Choroid plexus epithelial cell (primary cell): ENCODE results near the gene MBNL3.

Source experiments
- DNase-seq: peaks from one replicate; pipeline ENCODE4 v3.0.0-alpha.2; 2010; ENCODE audit warnings: low read depth
- H3K4me3 ChIP-seq: 2 replicates; pipeline ENCODE4 v1.5.1; 2011; ENCODE audit warnings: low read depth, mild to moderate bottlenecking, control low read depth, low read length, moderate library complexity
- TF ChIP-seq, protein P1 (sequence below): conservative IDR thresholded peaks from 2 replicates; pipeline ENCODE4 v1.5.1; 2011; ENCODE audit warnings: low read depth, mild to moderate bottlenecking, control low read depth, inconsistent platforms, low read length, moderate library complexity

Gene MBNL3

DNA sequence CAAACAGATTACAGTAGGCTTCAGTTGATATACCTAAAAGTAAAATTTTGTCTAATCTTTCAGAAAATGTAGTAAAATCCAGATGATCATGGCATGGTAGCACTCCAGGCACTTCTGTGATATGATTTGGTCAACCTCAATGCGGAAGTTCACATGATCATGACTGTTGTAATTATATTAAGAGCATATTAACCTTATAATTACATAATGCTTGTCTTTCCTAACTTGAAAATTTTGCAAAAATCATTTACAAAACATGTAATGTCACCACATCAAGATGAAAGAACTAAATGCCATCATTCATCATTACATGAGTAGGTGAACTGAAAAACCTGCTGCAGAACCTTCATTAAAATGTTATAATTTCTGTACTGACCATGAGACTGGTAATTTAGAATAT is 88.1 kb downstream of the MBNL3 start:
- H3K4me3 ChIP-seq: no peak overlapping the region
- TF ChIP-seq, protein P1, sequence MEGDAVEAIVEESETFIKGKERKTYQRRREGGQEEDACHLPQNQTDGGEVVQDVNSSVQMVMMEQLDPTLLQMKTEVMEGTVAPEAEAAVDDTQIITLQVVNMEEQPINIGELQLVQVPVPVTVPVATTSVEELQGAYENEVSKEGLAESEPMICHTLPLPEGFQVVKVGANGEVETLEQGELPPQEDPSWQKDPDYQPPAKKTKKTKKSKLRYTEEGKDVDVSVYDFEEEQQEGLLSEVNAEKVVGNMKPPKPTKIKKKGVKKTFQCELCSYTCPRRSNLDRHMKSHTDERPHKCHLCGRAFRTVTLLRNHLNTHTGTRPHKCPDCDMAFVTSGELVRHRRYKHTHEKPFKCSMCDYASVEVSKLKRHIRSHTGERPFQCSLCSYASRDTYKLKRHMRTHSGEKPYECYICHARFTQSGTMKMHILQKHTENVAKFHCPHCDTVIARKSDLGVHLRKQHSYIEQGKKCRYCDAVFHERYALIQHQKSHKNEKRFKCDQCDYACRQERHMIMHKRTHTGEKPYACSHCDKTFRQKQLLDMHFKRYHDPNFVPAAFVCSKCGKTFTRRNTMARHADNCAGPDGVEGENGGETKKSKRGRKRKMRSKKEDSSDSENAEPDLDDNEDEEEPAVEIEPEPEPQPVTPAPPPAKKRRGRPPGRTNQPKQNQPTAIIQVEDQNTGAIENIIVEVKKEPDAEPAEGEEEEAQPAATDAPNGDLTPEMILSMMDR: no peak

DNA sequence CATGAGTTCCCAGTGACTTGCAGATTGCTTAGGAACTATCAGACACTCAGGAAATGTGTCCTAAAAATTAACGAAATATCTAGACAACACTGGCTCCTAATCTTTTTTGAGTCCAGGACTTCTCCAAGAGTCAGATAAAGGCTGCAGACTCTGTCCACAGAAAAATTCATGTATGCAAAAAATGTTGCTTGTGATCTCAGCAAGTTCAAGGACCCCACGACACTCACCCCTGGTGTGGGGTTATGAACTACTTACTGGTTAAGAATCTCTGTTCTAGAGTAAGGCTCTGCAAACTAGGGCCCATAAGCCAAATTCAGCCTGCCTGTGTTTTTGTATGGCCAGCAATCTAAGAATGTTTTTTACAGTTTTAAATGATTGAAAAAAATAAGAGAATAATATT is 93.2 kb downstream of the MBNL3 start:
- DNase-seq: no peak
- TF ChIP-seq, protein P1: no peak
- no peak overlapping the region for H3K4me3 ChIP-seq

More for the DNA sequence above, 88.1 kb downstream of the MBNL3 start:
- DNase-seq: no peak

DNA sequence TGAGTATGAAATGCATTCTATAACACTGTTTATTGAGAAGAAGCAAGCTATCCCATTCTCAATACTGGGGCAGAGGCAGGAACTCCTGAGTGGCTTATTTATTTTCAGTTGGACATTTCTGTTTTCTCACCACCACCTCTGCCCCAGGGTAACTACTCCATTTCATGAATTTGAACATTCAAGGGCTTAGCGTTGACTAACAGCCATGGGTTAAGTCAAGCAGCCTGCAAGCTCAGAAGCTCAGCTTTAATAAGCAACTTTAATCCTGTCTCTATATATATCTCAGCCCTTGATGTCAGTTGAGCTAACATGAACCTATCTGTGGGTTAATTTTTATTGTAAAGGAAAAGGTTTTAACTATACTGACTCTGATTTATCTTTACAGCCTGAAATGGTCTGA is 93.8 kb downstream of the MBNL3 start:
- TF ChIP-seq, protein P1: no peak
- no peak overlapping the region for H3K4me3 ChIP-seq
- no peak for DNase-seq

DNA sequence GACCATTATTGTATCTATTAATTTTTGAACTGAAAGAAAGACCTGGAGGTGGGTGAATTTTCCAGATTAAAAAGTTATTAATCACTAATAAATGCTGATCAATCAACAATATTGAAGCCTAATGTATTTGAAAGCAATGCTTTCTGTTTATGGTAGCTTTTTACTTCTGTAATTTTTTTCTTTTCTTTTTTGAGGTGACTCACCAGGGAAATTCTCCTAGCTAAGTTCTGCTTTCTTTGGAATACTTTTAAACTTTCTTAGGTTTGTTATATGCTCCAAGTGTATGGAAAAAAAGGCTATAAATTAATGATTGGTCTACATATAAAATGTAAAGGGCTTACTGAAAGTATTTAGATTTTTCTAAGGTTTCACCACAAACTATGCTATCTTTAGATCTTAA is 94.2 kb downstream of the MBNL3 start:
- DNase-seq: no peak
- TF ChIP-seq, protein P1: no peak
- H3K4me3 ChIP-seq: no peak overlapping the region

DNA sequence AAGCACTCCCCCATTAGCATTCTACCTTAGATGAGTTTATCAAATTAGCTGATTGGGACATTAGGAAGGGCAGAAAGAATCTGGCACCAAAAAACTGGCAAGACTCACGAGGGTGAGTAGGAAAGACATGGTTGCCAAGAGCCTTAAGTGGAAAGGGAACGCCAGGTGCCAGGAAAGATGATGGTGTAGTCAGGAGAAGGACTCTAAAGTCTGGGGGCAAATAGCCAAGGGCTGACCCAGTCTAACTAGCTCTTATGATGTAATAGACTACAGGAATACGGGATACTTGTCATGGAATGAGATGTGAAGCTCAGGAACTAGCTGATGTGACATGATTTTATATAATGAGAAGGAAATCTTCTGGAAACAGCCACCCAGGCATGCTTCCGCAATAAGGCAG is 94.8 kb downstream of the MBNL3 start:
- TF ChIP-seq, protein P1: no peak
- H3K4me3 ChIP-seq: no peak overlapping the region
- no peak for DNase-seq

DNA sequence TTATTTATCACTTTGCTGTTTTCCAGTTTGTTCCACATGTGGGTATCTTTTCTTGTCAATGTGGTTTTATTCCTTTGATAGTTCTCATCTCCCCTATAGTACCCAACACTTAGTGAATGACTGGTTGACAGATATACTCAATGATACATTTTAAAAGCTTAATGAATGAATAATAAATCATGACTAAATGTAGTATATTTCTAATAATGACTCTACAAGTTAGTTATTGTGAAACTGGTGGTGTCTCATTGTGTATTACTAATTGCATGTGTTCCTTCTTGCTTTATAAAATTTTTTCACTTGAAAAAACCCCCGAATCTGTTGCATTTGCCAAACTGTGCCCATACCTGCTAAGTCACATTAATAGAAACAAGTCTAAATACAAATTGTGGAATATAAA is 95.4 kb downstream of the MBNL3 start:
- H3K4me3 ChIP-seq: no peak overlapping the region
- no peak for DNase-seq
- TF ChIP-seq, protein P1: no peak

DNA sequence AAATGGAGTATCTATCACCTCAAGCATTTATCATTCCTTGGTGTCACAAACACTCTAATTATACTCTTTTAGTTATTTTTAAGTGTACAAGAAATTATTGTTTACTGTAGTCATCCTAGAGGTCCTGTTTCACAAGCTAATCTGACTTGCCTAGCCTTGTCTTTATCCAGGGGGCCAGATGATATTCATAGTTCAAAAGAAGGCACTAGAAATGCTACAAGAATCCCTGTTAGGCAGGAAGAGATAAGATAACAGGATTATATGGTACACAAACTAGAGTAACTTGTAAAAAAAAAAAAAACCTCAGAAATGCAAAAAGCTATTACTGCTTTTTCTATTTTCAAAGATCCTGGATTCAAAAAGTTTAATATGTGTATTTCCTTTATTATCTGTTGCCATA is 95.8 kb downstream of the MBNL3 start:
- no peak for DNase-seq

More for the DNA sequence above, 95.8 kb downstream of the MBNL3 start:
- TF ChIP-seq, protein P1: no peak
- no peak overlapping the region for H3K4me3 ChIP-seq
